ENCODE results near the gene CROCC.

DNA sequence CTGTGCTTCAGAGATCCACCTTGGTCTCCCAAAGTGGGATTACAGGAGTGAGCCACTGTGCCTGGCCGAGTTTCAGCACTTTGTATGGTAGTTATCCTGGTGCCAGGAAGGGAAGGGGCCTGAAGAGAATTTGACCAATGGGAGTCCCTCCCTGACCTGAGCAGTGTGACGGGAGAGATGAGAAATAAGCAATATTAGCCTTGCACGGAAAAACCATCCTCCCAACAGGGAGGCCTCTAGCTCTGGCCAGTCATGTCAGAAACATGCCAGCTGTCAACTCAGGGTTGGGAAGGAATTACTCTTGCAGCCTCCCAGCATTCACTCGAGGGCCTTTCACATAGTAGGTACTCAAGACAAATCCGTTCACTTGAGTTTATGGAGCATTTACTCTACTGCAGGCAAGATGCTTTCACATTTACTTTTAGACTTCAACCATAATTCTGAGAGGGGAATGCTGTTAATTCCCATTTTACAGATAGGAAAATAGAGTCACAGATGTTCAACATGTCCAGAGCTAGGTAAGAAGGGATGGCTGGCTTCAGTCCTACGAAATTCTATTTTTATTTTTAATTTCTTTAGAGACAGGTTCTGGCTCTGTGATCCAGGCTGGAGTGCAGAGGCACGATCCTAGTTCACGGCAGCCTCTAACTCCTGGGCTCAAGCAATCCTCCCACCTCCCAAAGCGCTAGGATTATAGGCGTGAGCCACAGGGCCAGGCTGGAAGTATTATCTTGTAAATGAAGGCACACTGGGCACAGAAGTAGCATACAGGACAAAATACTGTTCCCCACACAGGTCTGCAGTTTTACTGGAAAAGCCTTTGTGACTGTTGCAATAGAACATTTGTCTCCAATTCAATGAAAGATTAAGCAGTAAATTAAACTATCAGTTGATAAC lies 93.2 kb downstream of the CROCC start:
- TF ChIP-seq, protein P1, sequence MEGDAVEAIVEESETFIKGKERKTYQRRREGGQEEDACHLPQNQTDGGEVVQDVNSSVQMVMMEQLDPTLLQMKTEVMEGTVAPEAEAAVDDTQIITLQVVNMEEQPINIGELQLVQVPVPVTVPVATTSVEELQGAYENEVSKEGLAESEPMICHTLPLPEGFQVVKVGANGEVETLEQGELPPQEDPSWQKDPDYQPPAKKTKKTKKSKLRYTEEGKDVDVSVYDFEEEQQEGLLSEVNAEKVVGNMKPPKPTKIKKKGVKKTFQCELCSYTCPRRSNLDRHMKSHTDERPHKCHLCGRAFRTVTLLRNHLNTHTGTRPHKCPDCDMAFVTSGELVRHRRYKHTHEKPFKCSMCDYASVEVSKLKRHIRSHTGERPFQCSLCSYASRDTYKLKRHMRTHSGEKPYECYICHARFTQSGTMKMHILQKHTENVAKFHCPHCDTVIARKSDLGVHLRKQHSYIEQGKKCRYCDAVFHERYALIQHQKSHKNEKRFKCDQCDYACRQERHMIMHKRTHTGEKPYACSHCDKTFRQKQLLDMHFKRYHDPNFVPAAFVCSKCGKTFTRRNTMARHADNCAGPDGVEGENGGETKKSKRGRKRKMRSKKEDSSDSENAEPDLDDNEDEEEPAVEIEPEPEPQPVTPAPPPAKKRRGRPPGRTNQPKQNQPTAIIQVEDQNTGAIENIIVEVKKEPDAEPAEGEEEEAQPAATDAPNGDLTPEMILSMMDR (conservative IDR thresholded peaks at IDR 0.05; ENCODE audit: low read depth, low read length): no peak
- no peak for TF ChIP-seq EZH2 (IDR thresholded peaks at IDR 0.05; ENCODE audit: borderline replicate concordance, low read depth, low read length, poor library complexity, severe bottlenecking)
